ENCODE measurements around the gene JPT1.
"Not testable (repeated sequence)": the region's sequence is repeated elsewhere in the genome, so short reads cannot be mapped to it uniquely, and the experiment has no call there.

The JPT1 gene

GRCh38 chr17:75129576-75129975, 24.7 kb downstream of the JPT1 start:
- no peak for DNase-seq

GRCh38 chr17:75128694-75129505, 25.4 kb downstream of the JPT1 start:
- no peak for DNase-seq

- not testable (repeated sequence) for DNase-seq
Measured at GRCh38 chr17:75127936-75128335, 26.4 kb downstream of the JPT1 start.

- DNase-seq: no peak
Measured at GRCh38 chr17:75126954-75127353, 27.4 kb downstream of the JPT1 start.

- DNase-seq: no peak
Measured at GRCh38 chr17:75125984-75126383, 28.3 kb downstream of the JPT1 start.

GRCh38 chr17:75124819-75125162, 29.5 kb downstream of the JPT1 start:
- DNase-seq: no peak

- peak; percentile 60 for DNase-seq
Measured at GRCh38 chr17:75124041-75124818, 30.1 kb downstream of the JPT1 start.

- no peak for DNase-seq
Measured at GRCh38 chr17:75118307-75118706, 36.0 kb downstream of the JPT1 start.

GRCh38 chr17:75116737-75117136, 37.6 kb downstream of the JPT1 start:
- no peak for DNase-seq

- no peak for DNase-seq
Measured at GRCh38 chr17:75115555-75115954, 38.8 kb downstream of the JPT1 start.

- no peak for DNase-seq
Measured at GRCh38 chr17:75114552-75115314, 39.6 kb downstream of the JPT1 start.

GRCh38 chr17:75113798-75114551, 40.3 kb downstream of the JPT1 start:
- DNase-seq: peak; percentile 59

- DNase-seq: no peak
Measured at GRCh38 chr17:75111777-75112335, 42.5 kb downstream of the JPT1 start.

GRCh38 chr17:75110234-75110937, 43.9 kb downstream of the JPT1 start:
- DNase-seq: no peak

GRCh38 chr17:75109407-75110233, 44.7 kb downstream of the JPT1 start, which contains the start of gene ARMC7:
Gene ARMC7, plus strand, starts transcription at chr17:75109969. Its CDS starts 320 bp downstream, at chr17:75110289.
- peak; percentile 69 for DNase-seq

GRCh38 chr17:75109046-75109406, 45.3 kb downstream of the JPT1 start:
- DNase-seq: no peak

- DNase-seq: no peak
Measured at GRCh38 chr17:75108193-75108592, 46.1 kb downstream of the JPT1 start.

- DNase-seq: no peak
Measured at GRCh38 chr17:75105126-75106080, 48.9 kb downstream of the JPT1 start.
